Brain microvascular endothelial cell (primary cell): Measurements from ENCODE around the gene RGS1.

Source experiments
- DNase-seq: peaks from one replicate; pipeline ENCODE4 v3.0.0-alpha.2; 2020
- H3K27ac ChIP-seq: fragments of 250-450 bp; sonication (Bioruptor Pico); 2 replicates; pipeline ENCODE4 v1.5.1; 2020; ENCODE audit warnings: mild to moderate bottlenecking, moderate library complexity
- H3K27me3 ChIP-seq: fragments of 250-450 bp; sonication (Bioruptor Pico); replicated peaks from 2 replicates; pipeline ENCODE4 v1.5.1; 2020; ENCODE audit warnings: mild to moderate bottlenecking
- H3K36me3 ChIP-seq: fragments of 250-450 bp; sonication (Bioruptor Pico); replicated peaks from 2 replicates; pipeline ENCODE4 v1.5.1; 2020; ENCODE audit warnings: mild to moderate bottlenecking
- H3K4me3 ChIP-seq: 2 replicates; pipeline ENCODE4 v1.5.1; 2011; ENCODE audit warnings: low read depth, mild to moderate bottlenecking, control low read depth, low read length, moderate library complexity
- in situ Hi-C: cut with HindIII; loops from 2 replicates; pipeline ENCODE4 v1.10.0; 2017; ENCODE audit warnings: low sequenced_read_pairs, low pct_ligation_motif_present
- TF ChIP-seq, protein P1 (sequence below): IDR thresholded peaks from 2 replicates; pipeline ENCODE4 v1.5.1; 2011; ENCODE audit warnings: low read depth, mild to moderate bottlenecking, moderate library complexity, low read length, control low read depth, inconsistent platforms; ENCODE audit errors: missing control alignments

RGS1 gene

DNA sequence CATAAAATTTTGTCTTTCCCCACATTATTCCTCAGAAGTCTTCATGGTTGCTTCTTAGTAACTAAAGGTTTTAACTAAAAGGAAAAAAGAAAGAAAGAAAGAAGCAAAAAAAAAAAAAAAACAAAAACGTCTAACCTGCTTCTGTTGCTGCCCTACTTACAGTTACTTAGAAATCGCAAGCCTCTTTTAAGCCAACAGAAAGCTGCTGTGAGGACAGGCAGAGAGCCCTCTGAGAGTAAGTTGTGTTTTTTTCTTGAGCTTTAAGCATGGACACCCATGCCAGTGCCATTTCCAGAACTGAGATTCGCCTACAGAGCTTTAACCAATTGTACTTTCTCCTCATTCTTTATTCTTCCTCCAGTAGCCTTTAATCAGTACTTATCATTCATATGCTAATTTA is 25.6 kb upstream of the RGS1 start:
- Histone ChIP-seq H3K36me3 (no peaks in the 10 kb centered on the region), H3K27ac (no peak overlapping the region), H3K27me3 (no peaks in the 10 kb centered on the region), H3K4me3 (no peak overlapping the region)
- TF ChIP-seq, protein P1, sequence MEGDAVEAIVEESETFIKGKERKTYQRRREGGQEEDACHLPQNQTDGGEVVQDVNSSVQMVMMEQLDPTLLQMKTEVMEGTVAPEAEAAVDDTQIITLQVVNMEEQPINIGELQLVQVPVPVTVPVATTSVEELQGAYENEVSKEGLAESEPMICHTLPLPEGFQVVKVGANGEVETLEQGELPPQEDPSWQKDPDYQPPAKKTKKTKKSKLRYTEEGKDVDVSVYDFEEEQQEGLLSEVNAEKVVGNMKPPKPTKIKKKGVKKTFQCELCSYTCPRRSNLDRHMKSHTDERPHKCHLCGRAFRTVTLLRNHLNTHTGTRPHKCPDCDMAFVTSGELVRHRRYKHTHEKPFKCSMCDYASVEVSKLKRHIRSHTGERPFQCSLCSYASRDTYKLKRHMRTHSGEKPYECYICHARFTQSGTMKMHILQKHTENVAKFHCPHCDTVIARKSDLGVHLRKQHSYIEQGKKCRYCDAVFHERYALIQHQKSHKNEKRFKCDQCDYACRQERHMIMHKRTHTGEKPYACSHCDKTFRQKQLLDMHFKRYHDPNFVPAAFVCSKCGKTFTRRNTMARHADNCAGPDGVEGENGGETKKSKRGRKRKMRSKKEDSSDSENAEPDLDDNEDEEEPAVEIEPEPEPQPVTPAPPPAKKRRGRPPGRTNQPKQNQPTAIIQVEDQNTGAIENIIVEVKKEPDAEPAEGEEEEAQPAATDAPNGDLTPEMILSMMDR = no peak
- DNase-seq = no peak
- in situ Hi-C loops = no loop called here

GRCh38 chr1:192550922-192551534 is 24.5 kb upstream of the RGS1 start:
- H3K4me3 ChIP-seq = no peak overlapping the region
- TF ChIP-seq, protein P1 = no peak
- in situ Hi-C loops = no loop called here
- H3K27me3 ChIP-seq = no peaks in the 10 kb centered on the region
- no peaks in the 10 kb centered on the region for H3K36me3 ChIP-seq
- DNase-seq = peak; percentile 87
- H3K27ac ChIP-seq = peak overlapping the region; percentile 52

DNA sequence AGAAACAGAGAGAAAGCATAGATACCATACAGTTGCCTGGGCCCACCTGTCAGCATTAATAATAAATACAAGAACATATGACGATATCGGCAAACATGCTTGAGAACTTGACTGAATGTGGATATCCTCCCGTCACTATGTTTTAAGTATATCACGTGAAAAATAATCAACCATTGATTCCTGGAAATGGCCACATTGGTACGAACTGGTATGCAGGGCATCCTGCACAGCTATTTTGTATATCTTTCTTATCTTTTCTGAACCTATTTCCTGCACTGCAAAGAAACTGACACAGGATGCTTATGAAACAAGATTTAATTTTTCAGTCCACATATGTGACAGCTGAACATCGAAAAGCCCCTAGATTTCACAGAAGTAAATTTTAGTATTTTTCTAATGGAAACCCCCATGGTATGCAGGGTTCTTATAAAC is 22.8 kb upstream of the RGS1 start:
- TF ChIP-seq, protein P1 = no peak
- Histone ChIP-seq H3K27ac (no peak overlapping the region), H3K4me3 (no peak overlapping the region), H3K36me3 (no peaks in the 10 kb centered on the region), H3K27me3 (no peaks in the 10 kb centered on the region)
- in situ Hi-C loops = no loop called here
- no peak for DNase-seq

- TF ChIP-seq, protein P1 = no peak
- in situ Hi-C loops = no loop called here
- DNase-seq = no peak
- H3K27me3 ChIP-seq = no peaks in the 10 kb centered on the region
- H3K4me3 ChIP-seq = no peak overlapping the region
- no peaks in the 10 kb centered on the region for H3K36me3 ChIP-seq
- H3K27ac ChIP-seq = no peak overlapping the region
These were observed 21.8 kb upstream of the RGS1 start for GRCh38 chr1:192553741-192554140.

DNA sequence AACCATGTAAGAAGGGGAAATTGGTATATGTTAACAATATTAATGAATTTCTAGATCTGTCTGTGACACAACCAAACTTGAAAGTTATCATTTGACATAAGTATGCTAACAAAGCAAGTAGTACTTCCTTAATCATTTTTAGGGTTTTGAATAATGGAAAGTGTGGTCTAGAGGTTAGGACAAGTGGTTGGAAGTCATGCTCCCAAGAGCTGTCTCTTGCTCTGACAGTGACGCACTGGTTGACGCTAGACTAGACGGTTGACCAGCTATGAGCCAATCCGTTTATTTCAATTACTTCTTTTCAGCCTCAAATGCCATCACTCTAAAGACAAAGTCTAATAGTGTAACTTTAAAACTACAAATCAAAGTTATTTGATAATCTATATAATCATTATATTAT is 20.7 kb upstream of the RGS1 start:
- H3K27me3 ChIP-seq = no peaks in the 10 kb centered on the region
- in situ Hi-C loops = no loop called here
- no peak overlapping the region for H3K27ac ChIP-seq
- TF ChIP-seq, protein P1 = no peak
- no peaks in the 10 kb centered on the region for H3K36me3 ChIP-seq
- no peak overlapping the region for H3K4me3 ChIP-seq
- DNase-seq = no peak

- in situ Hi-C loops = no loop called here
- DNase-seq = no peak
- TF ChIP-seq, protein P1 = no peak
- no peak overlapping the region for H3K27ac ChIP-seq
- H3K27me3 ChIP-seq = no peaks in the 10 kb centered on the region
- H3K36me3 ChIP-seq = no peaks in the 10 kb centered on the region
- H3K4me3 ChIP-seq = no peak overlapping the region
These were observed 20.2 kb upstream of the RGS1 start for GRCh38 chr1:192555399-192555798.
